Measurements from ENCODE around the gene SUGCT. TPM values are rescaled to one million over a fixed set of nuclear protein-coding genes. Genes with fewer than 3 reads are reported as not detected.
"Not testable (repeated sequence)": the region's sequence is repeated elsewhere in the genome, so short reads cannot be mapped to it uniquely, and the experiment has no call there.

Gene SUGCT
- total RNA-seq, 1 donor from 2014 or later = 5.2 TPM

GRCh38 chr7:40139891-40140290, 5.1 kb downstream of the SUGCT start:
- DNase-seq = not testable (repeated sequence)

- DNase-seq = not testable (repeated sequence)
Measured at GRCh38 chr7:40141916-40142315, 7.1 kb downstream of the SUGCT start.

GRCh38 chr7:40145596-40146130, 10.9 kb downstream of the SUGCT start:
- not testable (repeated sequence) for DNase-seq

- no peak for DNase-seq
Measured at GRCh38 chr7:40147371-40148246, 12.8 kb downstream of the SUGCT start.

GRCh38 chr7:40148247-40148580, 13.4 kb downstream of the SUGCT start:
- not testable (repeated sequence) for DNase-seq

GRCh38 chr7:40148671-40149070, 13.9 kb downstream of the SUGCT start:
- DNase-seq = no peak

- DNase-seq = no peak
Measured at GRCh38 chr7:40151504-40151903, 16.7 kb downstream of the SUGCT start.

- no peak for DNase-seq
Measured at GRCh38 chr7:40156988-40157387, 22.2 kb downstream of the SUGCT start.

- DNase-seq = no peak
Measured at GRCh38 chr7:40162516-40162915, 27.7 kb downstream of the SUGCT start.

- no peak for DNase-seq
Measured at GRCh38 chr7:40165216-40165615, 30.4 kb downstream of the SUGCT start.

- no peak for DNase-seq
Measured at GRCh38 chr7:40167291-40167690, 32.5 kb downstream of the SUGCT start.

- not testable (repeated sequence) for DNase-seq
Measured at GRCh38 chr7:40168266-40168665, 33.5 kb downstream of the SUGCT start.

- not testable (repeated sequence) for DNase-seq
Measured at GRCh38 chr7:40173121-40173520, 38.3 kb downstream of the SUGCT start.

- not testable (repeated sequence) for DNase-seq
Measured at GRCh38 chr7:40175256-40175655, 40.5 kb downstream of the SUGCT start.

- DNase-seq = no peak
Measured at GRCh38 chr7:40175725-40176510, 41.1 kb downstream of the SUGCT start.

- no peak for DNase-seq
Measured at GRCh38 chr7:40177071-40177470, 42.3 kb downstream of the SUGCT start.

GRCh38 chr7:40182452-40182851, 47.6 kb downstream of the SUGCT start:
- no peak for DNase-seq

GRCh38 chr7:40186586-40186985, 51.8 kb downstream of the SUGCT start:
- DNase-seq = no peak

- no peak for DNase-seq
Measured at GRCh38 chr7:40192036-40192435, 57.2 kb downstream of the SUGCT start.

GRCh38 chr7:40194745-40195144, 59.9 kb downstream of the SUGCT start:
- no peak for DNase-seq

- no peak for DNase-seq
Measured at GRCh38 chr7:40197527-40197926, 62.7 kb downstream of the SUGCT start.

- DNase-seq = no peak
Measured at GRCh38 chr7:40199076-40199802, 64.4 kb downstream of the SUGCT start.

Measured in skin of body (tissue), 2 donors.